CD14-positive monocyte (primary cell): ENCODE results near the gene IBSP. TPM values are rescaled to one million over a fixed set of nuclear protein-coding genes. Genes with fewer than 3 reads are reported as not detected.
A peak's percentile ranks its signal among the peaks of the same experiment; 100 is the strongest.

Source experiments
- DNase-seq, 3 donors: peaks; one replicate each; pipeline ENCODE4 v3.0.0-alpha.2; 2011 to 2022
- H2AFZ ChIP-seq: 2 replicates; pipeline ENCODE4 v1.6.0; 2012; ENCODE audit warnings: mild to moderate bottlenecking, low read depth, low read length, inconsistent platforms; ENCODE audit not compliant: insufficient read depth, poor library complexity, severe bottlenecking
- H3K27ac ChIP-seq, 2 donors: 1 replicate in 1 of 2; 2 replicates in 1 of 2; pipeline ENCODE4 v1.5.1; 2012 to 2013; ENCODE audit warnings: low read length in 2 of 2, control low read depth in 1 of 2, inconsistent platforms in 1 of 2, low read depth in 1 of 2, mild to moderate bottlenecking in 1 of 2
- H3K27me3 ChIP-seq, 2 donors: one replicate each; pipeline versions ENCODE4 v1.6.0 to v1.6.1; 2011 to 2013; ENCODE audit warnings: low read length in 2 of 2; ENCODE audit not compliant: control insufficient read depth in 2 of 2, insufficient read depth in 2 of 2
- H3K36me3 ChIP-seq, 2 donors: replicated peaks in 1 of 2; 1 replicate in 1 of 2; 2 replicates in 1 of 2; pipeline versions ENCODE4 v1.5.1 to v1.6.1; 2012 to 2013; ENCODE audit warnings: low read length in 2 of 2, control low read depth in 1 of 2, inconsistent platforms in 1 of 2, mild to moderate bottlenecking in 1 of 2; ENCODE audit not compliant: insufficient read depth in 2 of 2, control insufficient read depth in 1 of 2
- H3K4me1 ChIP-seq, 2 donors: 1 replicate in 1 of 2; 2 replicates in 1 of 2; pipeline versions ENCODE4 v1.5.1 to v1.6.1; 2012 to 2013; ENCODE audit warnings: low read length in 2 of 2, control low read depth in 1 of 2, inconsistent platforms in 1 of 2, mild to moderate bottlenecking in 1 of 2, moderate library complexity in 1 of 2; ENCODE audit not compliant: insufficient read depth in 2 of 2, control insufficient read depth in 1 of 2
- H3K4me2 ChIP-seq: replicated peaks from 2 replicates; pipeline ENCODE3; 2012; ENCODE audit warnings: low read length, moderate library complexity, mild to moderate bottlenecking; ENCODE audit not compliant: poor library complexity, severe bottlenecking; ENCODE audit errors: extremely low read depth
- H3K4me3 ChIP-seq, 3 experiments: fragments of 200-600 bp in 1 of 3; sonication (generic) in 1 of 3; replicated peaks in 1 of 3; 1 replicate in 2 of 3; 2 replicates in 1 of 3; pipeline ENCODE4 v1.5.1; 2011 to 2013; ENCODE audit warnings: low read length in 3 of 3, mild to moderate bottlenecking in 3 of 3, control low read depth in 2 of 3, low read depth in 2 of 3, inconsistent platforms in 1 of 3, moderate library complexity in 1 of 3
- H3K79me2 ChIP-seq: 2 replicates; pipeline ENCODE4 v1.6.0; 2012; ENCODE audit warnings: mild to moderate bottlenecking, control low read depth, inconsistent platforms, low read length, moderate library complexity; ENCODE audit not compliant: insufficient read depth
- H3K9ac ChIP-seq: 2 replicates; pipeline ENCODE4 v1.6.0; 2017; ENCODE audit warnings: low read length, mild to moderate bottlenecking; ENCODE audit not compliant: insufficient read depth, poor library complexity, severe bottlenecking
- H3K9me3 ChIP-seq, 2 donors: replicated peaks in 1 of 2; 1 replicate in 1 of 2; 2 replicates in 1 of 2; pipeline versions ENCODE4 v1.5.1 to v1.6.1; 2012 to 2013; ENCODE audit warnings: low read length in 2 of 2, control low read depth in 1 of 2; ENCODE audit not compliant: control insufficient read depth in 1 of 2, insufficient read depth in 1 of 2
- H4K20me1 ChIP-seq: 2 replicates; pipeline ENCODE4 v1.6.0; 2012; ENCODE audit warnings: mild to moderate bottlenecking, low read length, control low read depth, moderate library complexity; ENCODE audit not compliant: insufficient read depth
- H3K27ac Mint-ChIP-seq, 7 donors: one replicate each; pipeline ENCODE4 v1.8.0; 2020; ENCODE audit warnings: mild to moderate bottlenecking in 7 of 7, mixed read lengths in 7 of 7, moderate library complexity in 6 of 7, inconsistent platforms in 2 of 7
- H3K27me3 Mint-ChIP-seq, 3 donors: one replicate each; pipeline ENCODE4 v1.8.0; 2021 to 2022; ENCODE audit warnings: low read depth in 3 of 3, mild to moderate bottlenecking in 3 of 3, mixed read lengths in 3 of 3, moderate library complexity in 3 of 3, inconsistent platforms in 1 of 3
- H3K36me3 Mint-ChIP-seq, 2 donors: one replicate each; pipeline ENCODE4 v1.8.0; 2020; ENCODE audit warnings: mixed read lengths in 2 of 2, inconsistent platforms in 1 of 2, mild to moderate bottlenecking in 1 of 2
- H3K4me1 Mint-ChIP-seq: one replicate; pipeline ENCODE4 v1.8.0; 2020; ENCODE audit warnings: mild to moderate bottlenecking, mixed read lengths
- H3K4me3 Mint-ChIP-seq, 2 donors: one replicate each; pipeline ENCODE4 v1.8.0; 2020; ENCODE audit warnings: mild to moderate bottlenecking in 2 of 2, mixed read lengths in 2 of 2, moderate library complexity in 1 of 2
- H3K9me3 Mint-ChIP-seq, 7 donors: one replicate each; pipeline ENCODE4 v1.8.0; 2020 to 2022; ENCODE audit warnings: mixed read lengths in 7 of 7, mild to moderate bottlenecking in 6 of 7, moderate library complexity in 6 of 7, inconsistent platforms in 2 of 7
- WGBS: methylation state at CpG from one replicate; pipeline ENCODE4 v1.1.5; 2013; ENCODE audit warnings: missing lambda C conversion rate; ENCODE audit not compliant: insufficient coverage; 5-methylcytosine and 5-hydroxymethylcytosine counted together
- intact Hi-C, 2 donors: fragments of 100-400 bp; cut with micrococcal nuclease; formaldehyde crosslinking; loops; one replicate each; pipeline versions ENCODE4 v1.15.0 to v1.15.1; 2023
- polyA plus RNA-seq, 3 donors: library from polyadenylated mRNA; depleted of rRNA in 1 of 3; unstranded in 2 of 3; stranded (reverse) in 1 of 3; fragments of 300-500 nt in 2 of 3; fragments of >200 nt in 1 of 3; fragmentation: Illumina TruSeq in 2 of 3; gene quantifications; 1 replicate in 2 of 3; 2 replicates in 1 of 3; pipeline ENCODE4 v1.2.3, GENCODE V29; 2012 to 2021
- TF ChIP-seq, protein P1 (sequence below): fragments of 200-600 bp; IDR thresholded peaks from one replicate; pipeline ENCODE4 v1.8.0; 2022; ENCODE audit warnings: antibody characterized with exemption, mild to moderate bottlenecking

The IBSP gene
- polyA plus RNA-seq, 3 donors, result not detected

DNA sequence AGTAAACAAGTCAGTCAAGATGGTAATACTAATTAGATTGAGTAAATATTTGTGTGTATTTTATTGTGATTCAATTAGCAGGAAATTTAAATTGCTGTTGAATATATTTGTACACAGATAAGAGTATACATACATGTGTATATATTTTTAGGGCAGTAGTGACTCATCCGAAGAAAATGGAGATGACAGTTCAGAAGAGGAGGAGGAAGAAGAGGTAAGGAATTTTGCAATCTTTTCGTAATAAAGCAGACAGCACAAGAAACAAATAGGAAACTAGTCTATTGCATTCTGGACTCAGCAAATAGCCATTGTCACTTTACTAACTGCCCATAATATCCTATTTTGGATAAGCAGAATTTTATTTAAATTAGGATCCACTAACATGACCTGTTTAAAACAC is 6.6 kb downstream of the IBSP start:
- H3K9me3 ChIP-seq, result peaks cover 4 to 5% of the 10 kb centered on the region in 2 donors
- no peaks in the 10 kb centered on the region for H3K36me3 ChIP-seq
- H2AFZ ChIP-seq, result no peak overlapping the region
- peaks cover 14 to 25% of the 10 kb centered on the region in 2 donors for H3K4me1 ChIP-seq
- no peaks in the 10 kb centered on the region for H3K79me2 ChIP-seq
- DNase-seq, result peak; percentile 25 to 68 (median 62)
- no peaks in the 10 kb centered on the region for H3K27me3 ChIP-seq
- WGBS, result no CpG with 5 or more reads among the region's 2 CpGs
- H4K20me1 ChIP-seq, result no peaks in the 10 kb centered on the region
- Mint-ChIP-seq H3K4me3 (no peak overlapping the region), H3K36me3 (no peaks in the 10 kb centered on the region), H3K27ac (peak overlapping the region in 6 of 7 donors; percentile 13 to 75 (median 63)), H3K4me1 (peaks cover 23% of the 10 kb centered on the region), H3K9me3 (peaks cover 0 to 16% (median 5%) of the 10 kb centered on the region in 7 donors), H3K27me3 (no peaks in the 10 kb centered on the region)
- no peak overlapping the region for H3K4me3 ChIP-seq
- intact Hi-C loops, result no loop called here
- no peak overlapping the region for H3K4me2 ChIP-seq
- no peak overlapping the region for H3K9ac ChIP-seq
- TF ChIP-seq, protein P1, sequence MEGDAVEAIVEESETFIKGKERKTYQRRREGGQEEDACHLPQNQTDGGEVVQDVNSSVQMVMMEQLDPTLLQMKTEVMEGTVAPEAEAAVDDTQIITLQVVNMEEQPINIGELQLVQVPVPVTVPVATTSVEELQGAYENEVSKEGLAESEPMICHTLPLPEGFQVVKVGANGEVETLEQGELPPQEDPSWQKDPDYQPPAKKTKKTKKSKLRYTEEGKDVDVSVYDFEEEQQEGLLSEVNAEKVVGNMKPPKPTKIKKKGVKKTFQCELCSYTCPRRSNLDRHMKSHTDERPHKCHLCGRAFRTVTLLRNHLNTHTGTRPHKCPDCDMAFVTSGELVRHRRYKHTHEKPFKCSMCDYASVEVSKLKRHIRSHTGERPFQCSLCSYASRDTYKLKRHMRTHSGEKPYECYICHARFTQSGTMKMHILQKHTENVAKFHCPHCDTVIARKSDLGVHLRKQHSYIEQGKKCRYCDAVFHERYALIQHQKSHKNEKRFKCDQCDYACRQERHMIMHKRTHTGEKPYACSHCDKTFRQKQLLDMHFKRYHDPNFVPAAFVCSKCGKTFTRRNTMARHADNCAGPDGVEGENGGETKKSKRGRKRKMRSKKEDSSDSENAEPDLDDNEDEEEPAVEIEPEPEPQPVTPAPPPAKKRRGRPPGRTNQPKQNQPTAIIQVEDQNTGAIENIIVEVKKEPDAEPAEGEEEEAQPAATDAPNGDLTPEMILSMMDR, result no peak
- H3K27ac ChIP-seq, result peak overlapping the region in 1 of 2 donors; percentile 47

DNA sequence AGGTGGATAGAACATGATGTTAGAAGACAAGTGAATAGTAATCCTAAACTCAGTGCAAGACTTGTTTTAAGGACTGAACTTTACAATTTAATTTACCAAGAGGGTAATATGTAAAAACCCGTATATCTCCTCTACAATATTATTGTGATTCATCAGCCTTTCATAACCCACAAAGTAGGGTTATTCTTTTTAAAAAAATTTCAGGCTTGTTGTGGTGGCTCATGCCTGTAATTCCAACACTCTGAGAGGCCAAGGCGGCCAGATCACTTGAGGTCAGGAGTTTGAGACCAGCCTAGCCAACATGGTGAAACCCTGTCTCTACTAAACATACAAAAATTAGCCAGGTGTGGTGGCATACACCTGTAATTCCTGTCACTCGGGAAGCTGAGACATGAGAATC is 7.2 kb downstream of the IBSP start:
- H3K27me3 Mint-ChIP-seq, result no peaks in the 10 kb centered on the region
- Histone ChIP-seq H3K9me3 (peaks cover 5 to 7% of the 10 kb centered on the region in 2 donors), H3K4me1 (peaks cover 14 to 25% of the 10 kb centered on the region in 2 donors), H3K36me3 (no peaks in the 10 kb centered on the region), H3K4me3 (no peak overlapping the region), H4K20me1 (no peaks in the 10 kb centered on the region), H3K4me2 (no peak overlapping the region), H3K27ac (peak overlapping the region; percentile 17 to 47), H3K27me3 (no peaks in the 10 kb centered on the region), H3K79me2 (no peaks in the 10 kb centered on the region), H2AFZ (no peak overlapping the region), H3K9ac (no peak overlapping the region)
- peak overlapping the region; percentile 54 to 75 (median 66) for H3K27ac Mint-ChIP-seq
- H3K4me3 Mint-ChIP-seq, result no peak overlapping the region
- TF ChIP-seq, protein P1, result no peak
- no peaks in the 10 kb centered on the region for H3K36me3 Mint-ChIP-seq
- peaks cover 4 to 21% (median 9%) of the 10 kb centered on the region in 7 donors for H3K9me3 Mint-ChIP-seq
- intact Hi-C loops, result no loop called here
- WGBS, result 93% methylated on average over 2 of the region's 3 CpGs
- peaks cover 23% of the 10 kb centered on the region for H3K4me1 Mint-ChIP-seq
- DNase-seq, result peak in 1 of 3 donors; percentile 1
